Measurements from ENCODE around the gene ARHGAP24.
"Not testable (repeated sequence)": the region's sequence is repeated elsewhere in the genome, so short reads cannot be mapped to it uniquely, and the experiment has no call there.

ARHGAP24 gene

DNA sequence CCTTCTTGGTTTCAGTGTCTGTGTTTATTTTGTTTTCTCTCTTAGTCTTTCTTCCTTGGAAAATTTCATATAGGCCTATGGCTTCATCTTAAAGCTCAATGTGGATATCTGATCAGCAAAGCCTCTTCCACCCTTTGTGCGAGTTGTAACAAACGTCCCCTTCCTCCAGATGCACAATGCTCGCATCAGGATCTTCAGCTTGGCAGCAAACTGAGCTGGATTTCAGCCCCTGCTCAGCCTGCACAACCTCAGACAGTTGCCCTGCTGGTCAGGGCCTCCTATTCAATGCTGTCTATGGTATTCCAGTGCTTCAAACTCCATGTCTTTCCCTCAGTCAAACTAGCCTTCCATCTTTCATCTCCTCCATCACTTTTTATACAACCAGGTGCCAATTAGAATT is 309.4 kb downstream of the ARHGAP24 start:
- no peak for DNase-seq

GRCh38 chr4:85784947-85785346 is 310.0 kb downstream of the ARHGAP24 start:
- no peak for DNase-seq

- DNase-seq = no peak
Measured at GRCh38 chr4:85787133-85787532, 312.2 kb downstream of the ARHGAP24 start.

GRCh38 chr4:85788604-85789003 is 313.7 kb downstream of the ARHGAP24 start:
- DNase-seq = no peak

- no peak for DNase-seq
Measured at GRCh38 chr4:85789241-85789640, 314.3 kb downstream of the ARHGAP24 start.

GRCh38 chr4:85790582-85790981 is 315.6 kb downstream of the ARHGAP24 start:
- DNase-seq = no peak

DNA sequence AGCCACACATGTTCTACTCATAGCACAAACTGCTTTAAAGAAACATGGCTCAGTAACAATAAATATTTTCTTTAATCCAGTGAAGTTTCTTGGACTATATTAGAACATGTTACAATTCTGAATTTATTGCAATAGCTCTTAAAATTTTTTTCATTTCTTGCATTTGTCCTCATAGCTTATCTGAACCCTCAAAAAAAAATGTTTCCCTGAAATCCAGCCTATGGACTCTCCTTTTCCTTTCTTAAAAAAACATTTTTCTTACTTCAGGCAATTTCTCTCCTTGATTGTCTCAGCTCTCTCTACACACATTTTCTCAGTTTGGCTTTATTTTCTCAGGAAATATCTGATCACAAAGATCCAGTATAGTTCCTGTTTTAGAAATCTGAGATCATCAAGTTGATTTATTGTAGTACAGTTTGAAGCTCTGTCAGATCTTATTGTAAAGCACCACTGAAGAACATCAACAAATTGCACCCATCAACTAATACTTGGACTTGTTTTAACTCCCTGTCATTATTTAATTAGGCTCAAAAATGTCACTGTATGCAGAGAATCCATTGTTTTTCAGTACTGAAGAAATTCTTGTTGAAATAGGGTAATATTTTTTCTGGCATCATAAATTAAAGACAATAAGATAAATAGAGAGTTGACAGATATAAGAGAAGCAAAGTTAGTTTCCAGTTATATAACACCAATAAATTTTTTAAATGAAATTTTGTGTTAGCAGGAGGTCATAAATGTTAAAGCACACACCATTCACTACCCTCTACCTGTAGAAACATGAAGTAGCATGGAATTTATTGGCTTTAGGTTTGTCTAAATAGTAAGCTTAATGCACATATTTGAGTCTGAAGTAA is 317.7 kb downstream of the ARHGAP24 start:
- no peak for DNase-seq

DNA sequence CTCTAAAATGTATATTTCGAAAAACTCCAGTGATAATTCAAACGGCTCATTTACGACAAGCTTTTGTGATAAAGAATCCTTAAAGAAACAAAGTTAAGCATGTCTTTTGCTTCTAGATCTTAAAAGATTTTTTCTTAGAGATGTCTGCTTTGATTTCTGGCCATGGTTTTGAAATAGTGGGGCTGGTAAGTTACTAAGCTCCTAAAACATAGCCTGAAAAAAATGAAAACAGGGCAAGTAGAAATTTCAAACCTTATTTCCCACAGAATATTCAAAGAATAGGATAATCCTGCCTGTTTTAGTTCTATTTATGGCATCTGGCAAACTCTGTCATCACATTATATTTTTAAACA is 318.3 kb downstream of the ARHGAP24 start:
- no peak for DNase-seq

- no peak for DNase-seq
Measured at GRCh38 chr4:85798012-85798770, 323.2 kb downstream of the ARHGAP24 start.

DNA sequence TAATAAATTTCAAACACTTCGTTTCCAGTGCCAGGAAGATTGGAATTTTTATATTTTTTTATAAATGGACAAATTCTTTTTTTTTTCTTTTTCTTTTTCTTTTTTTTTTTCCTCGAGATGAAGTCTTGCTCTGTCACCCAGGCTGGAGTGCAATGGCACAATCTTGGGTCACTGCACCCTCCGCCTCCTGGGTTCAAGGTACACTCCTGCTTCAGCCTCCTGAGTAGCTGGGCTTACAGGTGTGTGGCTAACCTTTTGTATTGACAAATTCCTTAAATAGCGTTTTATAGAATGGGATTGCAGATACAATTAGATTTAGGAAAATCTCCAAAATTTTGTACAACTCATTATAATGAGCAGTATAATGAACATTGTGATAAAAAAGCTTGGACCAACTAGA is 328.9 kb downstream of the ARHGAP24 start:
- no peak for DNase-seq

DNA sequence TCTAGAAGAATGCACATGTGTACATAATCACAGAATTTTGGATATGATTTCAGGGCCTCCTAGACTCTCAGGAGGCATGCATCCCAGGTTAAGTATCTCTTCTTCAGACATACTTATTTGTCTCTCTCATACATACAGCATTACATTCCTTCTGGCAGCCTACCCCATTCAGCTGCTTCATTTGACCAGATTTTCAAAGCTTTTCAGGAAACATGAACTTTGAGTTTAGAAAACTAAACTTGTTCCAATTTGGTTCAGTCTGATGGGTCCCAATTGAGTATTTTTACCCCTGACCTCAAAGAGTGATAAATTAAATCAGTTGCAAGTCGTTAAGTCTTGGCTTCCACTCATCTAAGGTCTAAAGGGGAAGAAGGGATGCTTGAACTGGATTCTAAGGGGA is 330.9 kb downstream of the ARHGAP24 start:
- no peak for DNase-seq

GRCh38 chr4:85806334-85806733 is 331.4 kb downstream of the ARHGAP24 start:
- no peak for DNase-seq

DNA sequence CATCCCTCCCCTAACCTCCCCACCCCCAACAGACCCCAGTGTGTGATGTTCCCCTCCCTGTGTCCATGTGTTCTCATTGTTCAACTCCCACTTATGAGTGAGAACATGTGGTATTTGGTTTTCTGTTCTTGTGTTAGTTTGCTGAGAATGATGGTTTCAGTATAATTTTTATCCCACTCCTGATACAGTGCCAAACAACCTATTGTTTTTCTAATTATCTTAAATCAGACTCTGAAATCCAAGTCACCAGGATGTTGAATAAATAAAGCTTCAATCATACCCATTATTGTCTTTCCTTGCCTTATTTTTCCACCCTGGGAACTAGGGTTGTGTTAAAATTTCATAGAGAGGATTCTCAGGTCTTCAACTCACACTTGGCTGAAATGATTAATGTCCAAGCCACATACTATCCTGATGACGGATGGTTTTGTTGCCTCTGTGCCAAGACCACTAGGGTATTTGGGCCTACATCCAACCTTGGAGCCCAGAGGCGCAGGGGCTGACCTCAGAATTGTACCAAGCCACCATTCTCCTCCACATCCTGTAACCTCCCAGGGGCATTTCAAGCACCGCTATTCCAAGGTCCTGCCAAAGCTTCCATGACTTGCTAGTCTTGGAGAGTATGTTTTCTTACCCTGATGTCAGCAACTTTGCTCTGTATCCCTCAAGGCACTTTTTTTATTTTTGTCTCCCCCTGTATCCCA is 332.4 kb downstream of the ARHGAP24 start:
- peak; percentile 25 for DNase-seq

DNA sequence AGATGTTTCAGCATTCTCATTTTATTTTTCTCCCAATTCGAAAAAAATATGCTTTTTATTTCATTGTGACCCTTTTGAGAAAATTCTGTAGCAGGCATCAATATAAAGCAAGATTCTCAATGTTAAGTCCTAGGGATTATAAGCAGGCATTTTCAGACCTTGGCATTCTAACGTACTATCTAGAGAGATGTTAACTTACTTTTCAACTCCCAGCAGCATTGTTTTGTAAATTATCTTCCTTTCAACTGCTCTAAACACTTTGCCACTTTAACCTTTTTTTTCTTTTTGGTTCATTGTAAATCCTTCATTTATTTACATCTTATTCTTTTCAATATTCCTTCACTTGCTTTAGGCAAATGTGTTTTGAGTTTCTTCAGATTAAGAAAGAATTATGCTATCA is 333.2 kb downstream of the ARHGAP24 start:
- no peak for DNase-seq

DNA sequence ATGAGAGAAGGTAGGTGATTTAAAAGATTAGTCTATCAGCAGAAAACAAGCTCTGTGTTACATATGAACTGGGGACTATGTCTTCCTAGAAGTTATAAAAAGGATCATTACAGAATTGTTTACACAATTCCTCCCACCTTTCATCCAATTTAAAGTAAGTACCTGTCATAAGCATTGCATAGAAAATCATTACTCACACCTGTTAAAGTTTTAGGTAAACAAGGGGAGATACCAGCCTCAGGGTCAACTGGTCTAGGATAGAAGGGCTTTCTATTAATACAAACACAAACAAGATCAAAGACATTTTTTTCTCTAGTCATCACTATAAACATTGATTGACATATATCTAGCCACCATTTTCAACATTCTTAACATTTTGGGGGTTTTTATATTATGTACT is 333.9 kb downstream of the ARHGAP24 start:
- peak; percentile 43 for DNase-seq

GRCh38 chr4:85812776-85813175 is 337.8 kb downstream of the ARHGAP24 start:
- no peak for DNase-seq

DNA sequence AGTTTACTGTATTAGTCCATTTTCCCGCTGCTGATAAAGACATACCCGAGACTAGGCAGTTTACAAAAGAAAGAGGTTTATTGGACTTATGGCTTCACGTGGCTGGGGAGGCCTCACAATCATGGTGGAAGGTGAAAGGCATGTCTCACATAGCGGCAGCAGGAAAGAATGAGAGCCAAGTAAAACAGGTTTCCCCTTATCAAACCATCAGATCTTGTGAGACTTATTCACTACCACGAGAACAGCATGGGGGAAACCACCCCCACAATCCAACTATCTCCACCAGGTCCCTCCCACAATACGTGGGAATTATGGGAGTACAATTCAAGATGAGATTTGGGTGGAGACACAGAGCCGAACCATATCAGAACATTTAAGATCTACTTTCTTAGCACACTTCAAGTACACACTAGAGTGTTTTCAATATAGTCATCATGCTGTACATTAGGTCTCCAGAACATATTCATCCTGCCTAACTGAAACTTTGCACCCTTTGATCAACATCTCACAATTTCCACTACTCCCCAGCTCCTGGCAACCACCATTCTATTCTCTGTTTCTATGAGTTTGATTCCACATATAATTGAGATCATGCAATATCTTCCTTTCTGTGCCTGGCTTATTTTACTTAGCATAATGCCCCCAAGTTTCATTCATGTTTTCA is 341.0 kb downstream of the ARHGAP24 start:
- no peak for DNase-seq

DNA sequence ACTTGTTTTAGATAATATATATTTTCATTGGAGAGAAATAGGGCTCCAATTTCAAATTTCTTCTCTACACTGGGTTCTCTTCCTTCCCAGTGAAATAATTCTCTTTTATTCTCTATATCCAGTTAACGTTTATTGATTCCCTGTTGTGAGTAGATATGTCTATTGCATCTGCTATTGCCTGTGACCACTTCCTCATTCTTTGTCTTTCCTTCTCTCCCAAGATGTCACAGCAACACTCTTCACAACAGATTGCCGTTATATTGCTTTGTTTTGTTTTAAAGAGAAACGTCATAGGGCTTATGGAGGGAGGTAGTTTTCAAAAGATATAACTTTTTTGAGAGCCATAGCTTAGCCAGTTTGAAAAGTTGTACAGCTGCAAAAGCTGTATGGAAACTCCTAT is 343.8 kb downstream of the ARHGAP24 start:
- DNase-seq = no peak

DNA sequence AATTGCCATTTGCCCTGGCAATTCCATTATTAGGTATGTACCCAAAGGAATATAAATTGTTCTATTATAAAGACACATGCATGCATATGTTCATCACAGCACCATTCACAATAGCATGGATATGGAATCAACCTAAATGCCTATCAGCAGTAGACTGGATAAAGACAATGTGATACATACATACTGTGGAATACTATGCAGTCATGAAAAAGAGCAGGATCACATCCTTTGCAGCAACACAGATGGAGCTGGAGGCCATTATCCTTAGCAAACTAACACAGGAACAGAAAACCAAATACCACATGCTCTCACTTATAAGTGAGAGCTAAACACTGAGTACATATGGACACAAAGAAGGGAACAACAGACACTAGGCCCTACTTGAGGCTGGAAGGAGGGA is 345.2 kb downstream of the ARHGAP24 start:
- DNase-seq = not testable (repeated sequence)

DNA sequence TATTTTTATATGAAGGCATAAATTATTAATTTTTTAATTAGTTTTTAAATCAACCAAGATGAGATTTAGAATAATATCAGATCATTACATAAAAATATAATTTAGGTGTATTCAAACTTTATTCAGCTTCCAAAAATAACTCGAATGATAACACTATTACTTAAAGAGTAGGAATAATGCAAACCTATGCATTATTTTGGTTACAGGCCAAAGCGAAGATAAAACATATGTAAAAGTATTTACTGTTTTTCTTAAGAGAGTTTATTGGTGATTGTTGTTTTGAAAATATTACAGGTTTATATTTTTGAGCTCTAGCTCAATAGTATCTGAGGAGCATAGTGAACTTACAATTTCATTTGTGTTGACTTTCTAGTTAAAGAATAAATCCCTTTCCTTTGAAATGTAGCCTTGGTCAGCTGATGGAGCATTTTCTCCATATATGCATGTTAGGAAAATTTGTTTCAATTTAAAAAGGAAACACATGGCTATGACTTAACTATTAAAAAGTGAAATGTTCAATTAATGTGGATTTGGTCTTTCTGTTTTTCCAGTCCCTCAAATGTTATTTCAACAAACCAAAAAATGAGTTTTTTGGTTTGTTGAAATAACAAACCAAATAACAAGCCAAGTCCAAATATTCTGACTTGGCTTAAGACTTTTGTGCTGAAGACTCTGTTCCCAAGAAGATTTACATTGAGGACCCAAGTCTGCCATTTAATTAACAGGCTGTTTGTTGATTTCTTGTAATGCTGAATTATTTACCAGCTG is 346.9 kb downstream of the ARHGAP24 start:
- DNase-seq = no peak

- DNase-seq = peak; percentile 60
Measured at GRCh38 chr4:85823295-85823694, 348.3 kb downstream of the ARHGAP24 start.

Measured in NCI-H69 (cell line).